Measurements from ENCODE around the gene ARMC9. TPM values are rescaled to one million over a fixed set of nuclear protein-coding genes. Genes with fewer than 3 reads are reported as not detected.
A peak's percentile ranks its signal among the peaks of the same experiment; 100 is the strongest.

Gene ARMC9
- total RNA-seq, 1 experiment from 2014 or later, result 42.7 TPM

- no TSS peak for BruUV-seq (replicated peaks)
These were observed 186.5 kb downstream of the ARMC9 start for GRCh38 chr2:231384970-231385369.

GRCh38 chr2:231385429-231385828 lies 187.0 kb downstream of the ARMC9 start:
- Histone ChIP-seq H3K27ac (ENCODE audit: low read length) (peak overlapping the region; percentile 88), H3K9me3 (ENCODE audit: control insufficient read depth, insufficient read depth, low read depth, low read length) (peaks cover 7% of the 10 kb centered on the region; the same call in 1 of the 2 replicates), H3K36me3 (ENCODE audit: control insufficient read depth, insufficient read depth, low read length) (no peaks in the 10 kb centered on the region), H3K4me3 (ENCODE audit: low read depth in 2 of 2, low read length in 2 of 2) (no peak overlapping the region), H3K4me1 (ENCODE audit: control insufficient read depth, insufficient read depth, low read length) (peaks cover 38% of the 10 kb centered on the region), H3K27me3 (ENCODE audit: control insufficient read depth, insufficient read depth, low read length) (no peaks in the 10 kb centered on the region)
- POLR2A ChIA-PET, result no interaction called here
- intact Hi-C loops (cut with micrococcal nuclease; ENCODE audit: unreplicated experiment), result no loop called here
- ATAC-seq (no peak), DNase-seq (ENCODE audit: low read depth, low spot score) (no peak)
- no TSS peak for BruUV-seq (replicated peaks)
- TF ChIP-seq CTCF (IDR thresholded peaks at IDR 0.05) (no peak), POLR2AphosphoS5 (IDR thresholded peaks at IDR 0.05; ENCODE audit: low read depth, low read length) (no peak), TCF7L2 (IDR thresholded peaks at IDR 0.05; ENCODE audit: low read depth, low read length) (no peak), REST (IDR thresholded peaks at IDR 0.05; ENCODE audit: insufficient read depth in 1 of 2, low read depth in 2 of 2, low read length in 1 of 2) (no peak), SIN3A (IDR thresholded peaks at IDR 0.05; ENCODE audit: borderline replicate concordance, insufficient read depth, low read depth, low read length) (no peak)
- CTCF ChIA-PET, result no interaction called here
- in situ Hi-C loops (cut with HindIII; ENCODE audit: low pct_unique_long_range_greater_than_20kb, low sequenced_read_pairs), result no loop called here

More at GRCh38 chr2:231384970-231385369, 186.5 kb downstream of the ARMC9 start:
- POLR2A ChIA-PET, result no interaction called here
- DNase-seq (ENCODE audit: low read depth, low spot score) (no peak), ATAC-seq (no peak)
- H3K4me3 ChIP-seq (ENCODE audit: low read depth in 2 of 2, low read length in 2 of 2), result no peak overlapping the region
- CTCF ChIA-PET, result no interaction called here
- H3K27me3 ChIP-seq (ENCODE audit: control insufficient read depth, insufficient read depth, low read length), result no peaks in the 10 kb centered on the region
- TF ChIP-seq TCF7L2 (IDR thresholded peaks at IDR 0.05; ENCODE audit: low read depth, low read length) (no peak), REST (IDR thresholded peaks at IDR 0.05; ENCODE audit: insufficient read depth in 1 of 2, low read depth in 2 of 2, low read length in 1 of 2) (no peak), SIN3A (IDR thresholded peaks at IDR 0.05; ENCODE audit: borderline replicate concordance, insufficient read depth, low read depth, low read length) (no peak), POLR2AphosphoS5 (IDR thresholded peaks at IDR 0.05; ENCODE audit: low read depth, low read length) (no peak), CTCF (IDR thresholded peaks at IDR 0.05) (no peak)
- H3K4me1 ChIP-seq (ENCODE audit: control insufficient read depth, insufficient read depth, low read length), result peaks cover 35% of the 10 kb centered on the region
- H3K27ac ChIP-seq (ENCODE audit: low read length), result no peak overlapping the region
- intact Hi-C loops (cut with micrococcal nuclease; ENCODE audit: unreplicated experiment) (no loop called here), in situ Hi-C loops (cut with HindIII; ENCODE audit: low pct_unique_long_range_greater_than_20kb, low sequenced_read_pairs) (no loop called here)
- H3K36me3 ChIP-seq (ENCODE audit: control insufficient read depth, insufficient read depth, low read length), result no peaks in the 10 kb centered on the region
- peaks cover 7% of the 10 kb centered on the region; the same call in 1 of the 2 replicates for H3K9me3 ChIP-seq (ENCODE audit: control insufficient read depth, insufficient read depth, low read depth, low read length)
